ENCODE measurements around the gene GDPD5. TPM values are rescaled to one million over a fixed set of nuclear protein-coding genes. Genes with fewer than 3 reads are reported as not detected.

GDPD5 gene
- total and polyA plus RNA-seq, 2 donors (not counting 3 experiments of a cell fraction or from before 2014, with no cell fraction given): 60.2 to 79.2 TPM

- Histone ChIP-seq H3K4me3 (replicated peaks in 1 of 3; ENCODE audit: insufficient read depth in 1 of 3, low read depth in 1 of 3, low read length in 3 of 3) (no peak overlapping the region), H3K27ac (ENCODE audit: insufficient read depth, low read depth, low read length) (no peak overlapping the region), H3K9me1 (replicated peaks; ENCODE audit: control insufficient read depth, extremely low read depth, insufficient read depth, low read length) (no peaks in the 10 kb centered on the region), H3K36me3 (ENCODE audit: control insufficient read depth in 2 of 2, extremely low read depth in 1 of 2, insufficient read depth in 2 of 2, low read length in 2 of 2) (peaks cover 0 to 54% of the 10 kb centered on the region in 2 experiments), H3K9ac (replicated peaks; ENCODE audit: extremely low read depth, insufficient read depth, low read length) (no peak overlapping the region), H3K79me2 (ENCODE audit: control insufficient read depth, insufficient read depth, low read length) (no peaks in the 10 kb centered on the region), H2AFZ (ENCODE audit: low read depth, low read length) (no peak overlapping the region), H3K4me2 (ENCODE audit: insufficient read depth, low read length) (no peak overlapping the region), H3K27me3 (ENCODE audit: control insufficient read depth in 2 of 2, insufficient read depth in 2 of 2, low read length in 2 of 2) (no peaks in the 10 kb centered on the region), H3K9me3 (replicated peaks; ENCODE audit: control insufficient read depth, insufficient read depth, low read length) (no peaks in the 10 kb centered on the region), H4K20me1 (replicated peaks; ENCODE audit: control insufficient read depth, extremely low read depth, insufficient read depth, low read length) (no peaks in the 10 kb centered on the region), H3K4me1 (ENCODE audit: control insufficient read depth, extremely low read depth, insufficient read depth, low read length) (no peaks in the 10 kb centered on the region)
- no peak for FAIRE-seq
- DNase-seq (ENCODE audit: low read depth, low spot score): no peak
- dilution Hi-C loops (cut with MboI; ENCODE audit: extremely low pct_ligation_motif_present, low sequenced_read_pairs): loop anchor here (10.0 kb wide), 1 partner anchor 95 kb away; no protein-coding TSS in a partner anchor
- ChIA-PET POLR2A (no interaction called here), CTCF (interaction anchor here (0.9 to 1.4 kb wide), 2 partner anchors 32 to 52 kb away, joined by 3 to 4 read pairs; no protein-coding TSS in a partner anchor)
- no peak for TF ChIP-seq GATA2 (IDR thresholded peaks at IDR 0.05; ENCODE audit: insufficient read depth, insufficient read length, low read depth, low read length)
- TF ChIP-seq FOS (IDR thresholded peaks at IDR 0.05; ENCODE audit: borderline replicate concordance, insufficient read depth, low read length): no peak
- TF ChIP-seq POLR2AphosphoS5 (IDR thresholded peaks at IDR 0.05; ENCODE audit: insufficient read depth, low read depth, low read length): no peak
- TF ChIP-seq CTCF (IDR thresholded peaks at IDR 0.05; ENCODE audit: extremely low read depth in 1 of 2, insufficient read depth in 1 of 2, low read depth in 1 of 2, low read length in 2 of 2): no peak
- TF ChIP-seq EZH2 (IDR thresholded peaks at IDR 0.05; ENCODE audit: borderline replicate concordance, low read depth, low read length, severe bottlenecking): no peak
- TF ChIP-seq POLR2A (IDR thresholded peaks at IDR 0.05; ENCODE audit: low read depth, low read length): no peak
- no peak for TF ChIP-seq MYC (IDR thresholded peaks at IDR 0.05; ENCODE audit: low read depth, low read length)
- TF ChIP-seq MAX (IDR thresholded peaks at IDR 0.05; ENCODE audit: insufficient read depth, insufficient read length): no peak
- no peak for TF ChIP-seq JUN (IDR thresholded peaks at IDR 0.05; ENCODE audit: borderline replicate concordance, insufficient read depth, insufficient read length, low read depth)
- BruUV-seq (replicated peaks): no TSS peak
- intact Hi-C loops (cut with micrococcal nuclease): no loop called here
These were observed 86.1 kb downstream of the GDPD5 start for GRCh38 chr11:75439495-75440120.

All from endothelial cell of umbilical vein (primary cell).